HG03108 (cell line): ENCODE results near the gene MFRP.
A peak's percentile ranks its signal among the peaks of the same experiment; 100 is the strongest.
"Not testable (repeated sequence)": the region's sequence is repeated elsewhere in the genome, so short reads cannot be mapped to it uniquely, and the experiment has no call there.

Experiments used
- ATAC-seq: cut with Tn5 transposase; IDR thresholded peaks from one replicate; pipeline ENCODE4 v1.9.1; 2021; ENCODE audit warnings: moderate library complexity; ENCODE audit not compliant: unreplicated experiment

MFRP gene

GRCh38 chr11:119346605-119347004 lies at the start of gene MFRP:
Gene MFRP, minus strand, starts transcription at chr11:119346705. Its CDS starts 192 bp downstream, at chr11:119346513.
- ATAC-seq: no peak

GRCh38 chr11:119391275-119391674 lies 44.8 kb upstream of the MFRP start:
- no peak for ATAC-seq

DNA sequence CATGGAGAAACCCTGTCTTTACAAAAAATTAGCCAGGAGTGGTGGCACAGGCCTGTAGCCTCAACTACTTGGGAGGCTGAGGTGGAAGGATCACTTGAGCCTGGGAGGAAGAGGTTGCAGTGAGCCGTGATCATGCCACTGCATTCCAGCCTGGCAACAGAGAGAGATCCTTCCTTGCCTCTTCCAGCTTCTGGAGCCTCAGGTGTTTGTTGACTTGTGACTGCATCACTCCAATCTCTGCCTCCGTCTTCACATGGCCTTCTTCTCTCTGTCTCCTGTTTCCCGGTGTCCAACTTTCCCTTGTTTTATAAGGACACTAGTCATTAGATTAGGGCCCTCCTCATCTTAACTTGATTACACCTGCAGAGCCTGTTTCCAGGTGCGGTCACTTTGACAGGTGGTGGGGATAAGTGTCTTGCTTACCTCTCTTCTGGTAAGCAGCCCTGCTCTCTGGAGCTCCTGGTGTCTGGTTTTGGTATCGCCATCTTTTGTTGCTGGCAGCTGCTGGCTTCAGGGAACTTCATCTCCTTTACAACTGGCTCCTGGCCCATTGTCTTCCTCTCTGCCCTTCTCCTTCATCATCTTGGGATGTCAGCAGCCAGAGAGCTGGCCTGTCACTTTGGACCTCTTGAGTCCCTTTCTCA lies 43.2 kb upstream of the MFRP start:
- ATAC-seq: no peak

- ATAC-seq: no peak
These were observed 41.6 kb upstream of the MFRP start for GRCh38 chr11:119388103-119388502.

DNA sequence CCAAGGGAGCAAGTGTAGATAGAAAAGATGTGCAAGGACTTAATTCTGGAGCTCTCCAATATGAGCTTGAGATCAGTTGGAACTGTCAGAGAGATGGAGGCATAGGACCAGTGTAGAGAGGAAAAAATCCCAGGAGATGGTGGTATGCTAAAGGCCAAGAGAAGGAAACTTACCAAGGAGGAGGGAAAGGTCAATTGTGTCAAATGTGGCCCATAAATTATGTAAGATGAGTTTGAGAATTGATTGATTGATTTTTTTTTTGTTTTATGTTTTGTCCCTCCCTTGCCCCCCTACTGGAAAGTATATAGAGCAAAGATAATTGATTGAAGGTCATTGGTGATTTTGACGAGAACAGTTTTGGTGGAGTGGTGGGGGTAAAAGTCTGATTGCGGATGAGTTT lies 37.8 kb upstream of the MFRP start:
- ATAC-seq: no peak

DNA sequence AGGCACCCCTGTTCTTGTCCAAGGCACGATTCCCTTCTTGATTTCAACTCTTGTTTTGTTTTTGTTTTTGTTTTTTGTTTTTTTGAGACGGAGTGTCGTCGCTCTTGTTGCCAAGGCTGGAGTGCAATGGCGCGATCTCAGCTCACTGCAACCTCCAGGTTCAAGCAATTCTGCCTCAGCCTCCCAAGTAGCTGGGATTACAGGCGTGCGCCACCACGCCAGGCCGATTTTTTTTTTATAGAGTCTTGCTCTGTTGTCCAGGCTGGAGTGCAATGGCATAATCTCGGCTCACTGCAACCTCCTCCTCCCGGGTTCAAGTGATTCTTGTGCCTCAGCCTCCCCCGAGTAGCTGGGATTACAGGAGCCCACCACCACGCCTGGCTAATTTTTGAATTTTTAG lies 36.0 kb upstream of the MFRP start:
- not testable (repeated sequence) for ATAC-seq

DNA sequence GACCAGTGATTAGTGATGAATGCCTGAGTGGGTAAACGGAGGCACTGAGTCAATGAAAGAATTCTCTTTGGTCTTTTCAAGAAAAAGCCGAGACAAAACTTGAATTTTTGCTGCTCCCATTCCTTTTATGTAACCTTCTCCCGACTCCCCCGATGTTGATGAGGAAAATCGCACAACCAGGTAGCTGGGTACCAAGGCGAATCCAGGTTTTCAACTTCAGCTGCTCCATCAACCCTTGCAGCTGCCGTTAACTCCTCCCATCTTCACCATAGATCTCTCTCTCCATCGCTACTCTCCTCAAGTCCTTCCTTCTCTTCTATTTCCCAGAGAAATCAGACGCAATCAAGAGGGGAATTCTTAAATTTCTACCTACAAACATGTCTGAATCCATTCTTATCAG lies 35.6 kb upstream of the MFRP start:
- no peak for ATAC-seq

DNA sequence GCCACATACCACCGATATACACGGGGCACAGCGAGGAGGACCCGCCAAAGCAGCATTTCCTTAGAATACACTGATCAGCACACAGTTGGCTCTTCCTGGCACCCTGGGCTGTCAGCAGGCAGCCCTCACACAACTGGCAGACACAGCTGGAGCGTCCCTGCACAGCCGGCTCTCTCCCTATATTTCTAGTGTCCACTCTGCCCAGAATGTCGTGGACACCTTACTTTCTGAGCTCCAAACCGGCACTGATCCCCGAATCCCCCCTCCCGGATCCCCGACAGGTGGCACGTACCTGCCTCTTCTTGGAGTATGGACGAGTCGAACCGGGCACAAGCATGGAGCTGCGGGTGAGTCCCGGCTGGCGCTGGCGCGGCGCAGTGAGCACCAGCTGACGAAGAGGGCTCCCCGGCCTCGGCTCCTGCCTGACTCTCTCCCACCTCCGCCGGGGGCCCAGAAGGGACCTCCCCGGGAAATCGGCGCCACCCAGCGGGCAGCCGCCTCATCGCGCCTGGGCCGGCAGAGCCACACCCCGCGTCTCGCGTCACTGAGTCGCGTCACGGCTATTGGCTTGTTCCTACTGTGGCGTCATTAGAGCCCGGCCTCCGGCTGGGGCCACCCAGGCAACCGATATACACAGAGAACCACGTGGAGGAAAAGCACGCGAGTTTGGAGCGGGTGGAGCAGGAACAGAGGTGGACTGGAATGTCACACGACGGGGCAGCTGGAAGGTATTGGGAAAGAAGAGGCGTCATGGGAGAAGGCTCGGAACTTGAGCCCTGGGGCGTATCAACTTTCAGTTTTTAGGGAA lies 34.9 kb upstream of the MFRP start, which contains the start of gene USP2:
TSS of gene USP2 (minus strand) at position 510 of the 808 bp plus-strand sequence. CDS start 8,210 bp downstream, outside the sequence.
- peak; percentile 97 for ATAC-seq

GRCh38 chr11:119380827-119381180 lies 34.3 kb upstream of the MFRP start:
- no peak for ATAC-seq

DNA sequence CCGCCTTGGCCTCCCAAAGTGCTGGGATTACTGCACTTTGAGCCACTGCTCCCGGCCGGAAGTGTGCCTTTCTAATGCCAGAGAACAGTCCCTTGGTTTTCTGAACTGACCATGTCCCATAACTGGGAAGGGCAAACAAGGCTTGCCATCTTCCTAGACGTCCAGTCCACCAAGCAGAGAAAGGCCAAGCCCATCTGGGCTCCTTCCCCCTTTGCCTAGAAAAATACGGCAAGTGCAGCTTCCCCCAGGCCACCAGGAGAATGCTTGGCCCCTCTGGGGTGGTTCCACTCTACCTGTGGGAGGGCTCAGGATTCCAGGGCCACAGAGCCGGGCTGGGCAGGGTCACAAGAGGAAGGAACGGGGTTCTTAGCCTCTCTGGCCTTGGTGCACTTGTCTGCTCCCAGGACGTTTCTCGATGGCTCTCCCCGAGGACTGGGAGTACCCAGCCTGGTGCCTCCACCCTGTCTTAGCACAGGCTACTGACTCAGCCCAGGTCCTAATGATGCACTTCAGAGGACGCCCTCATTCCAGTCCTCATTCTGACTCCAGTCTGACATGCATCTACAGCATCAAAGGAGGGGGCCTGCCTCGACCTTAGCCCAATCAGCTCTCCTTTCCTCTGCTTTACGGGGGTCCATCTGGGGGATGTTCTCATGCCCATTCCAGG lies 33.8 kb upstream of the MFRP start:
- no peak for ATAC-seq

GRCh38 chr11:119378851-119379465 lies 32.5 kb upstream of the MFRP start:
- ATAC-seq: no peak

DNA sequence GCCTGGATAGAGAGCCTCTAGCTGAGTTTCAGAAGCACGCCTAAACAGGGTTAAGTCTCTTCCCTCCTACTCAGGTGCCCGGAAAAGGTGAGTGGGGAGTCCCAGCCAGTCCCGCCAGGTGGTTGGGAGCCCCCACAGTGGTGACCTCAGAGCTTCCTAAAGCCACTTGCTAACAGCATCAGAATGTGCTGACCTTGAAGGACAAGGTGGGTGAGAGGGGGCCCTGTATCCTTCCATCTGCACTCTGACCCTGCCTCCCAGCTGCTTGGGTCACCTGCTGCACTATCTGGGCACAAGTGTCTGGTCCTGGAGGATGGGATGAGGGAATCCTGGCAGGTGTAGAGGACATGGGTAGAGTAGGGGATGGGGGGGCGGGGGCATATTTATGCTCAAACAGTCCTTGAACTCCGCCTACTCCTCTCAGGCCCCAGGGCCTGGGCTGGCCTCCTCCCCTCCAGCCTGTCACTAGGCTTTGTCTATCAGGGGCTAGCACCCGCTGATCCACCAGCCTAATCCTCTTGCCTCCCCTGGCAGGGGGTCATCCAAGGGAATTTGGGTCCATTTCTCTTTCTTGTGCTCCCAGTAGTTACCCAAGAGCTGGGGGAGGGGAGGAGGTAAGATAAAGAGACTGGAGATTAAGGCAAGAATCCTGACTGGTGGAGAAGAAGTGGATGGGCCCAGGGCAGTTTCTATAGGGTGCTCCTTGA lies 31.6 kb upstream of the MFRP start:
- ATAC-seq: no peak

- ATAC-seq: no peak
These were observed 30.8 kb upstream of the MFRP start for GRCh38 chr11:119377112-119377901.

DNA sequence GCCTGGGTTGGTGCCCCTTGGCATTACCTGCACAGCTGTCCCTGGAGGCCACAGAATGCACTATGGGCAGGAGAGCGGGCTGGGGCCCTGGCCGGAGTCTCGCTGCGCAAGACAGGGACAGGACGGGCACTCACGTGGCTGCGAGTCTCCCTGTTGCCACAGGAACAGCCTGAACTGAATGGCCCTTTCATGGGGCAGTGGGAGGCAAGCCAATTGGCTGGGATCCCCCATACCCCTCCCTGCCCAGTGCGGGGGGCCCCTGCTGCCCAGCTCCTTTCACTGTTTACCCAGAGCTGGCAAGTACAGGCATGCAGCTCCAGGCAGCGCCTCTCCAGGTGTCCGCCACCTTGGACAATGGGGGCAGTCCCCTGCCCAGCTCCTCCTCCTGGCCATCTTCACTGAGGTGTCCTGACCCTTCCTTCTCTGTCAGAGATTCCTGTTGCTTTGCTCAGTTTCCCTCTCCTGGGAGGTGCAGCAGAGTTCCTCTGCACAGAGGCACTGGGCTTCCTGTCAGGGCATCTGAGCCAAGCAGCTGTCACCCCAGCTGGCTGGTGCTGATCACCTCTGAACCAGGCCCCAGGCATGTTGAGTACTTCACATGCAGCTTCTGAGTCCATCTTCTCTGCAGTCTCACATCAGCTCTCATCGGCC lies 29.8 kb upstream of the MFRP start:
- no peak for ATAC-seq

DNA sequence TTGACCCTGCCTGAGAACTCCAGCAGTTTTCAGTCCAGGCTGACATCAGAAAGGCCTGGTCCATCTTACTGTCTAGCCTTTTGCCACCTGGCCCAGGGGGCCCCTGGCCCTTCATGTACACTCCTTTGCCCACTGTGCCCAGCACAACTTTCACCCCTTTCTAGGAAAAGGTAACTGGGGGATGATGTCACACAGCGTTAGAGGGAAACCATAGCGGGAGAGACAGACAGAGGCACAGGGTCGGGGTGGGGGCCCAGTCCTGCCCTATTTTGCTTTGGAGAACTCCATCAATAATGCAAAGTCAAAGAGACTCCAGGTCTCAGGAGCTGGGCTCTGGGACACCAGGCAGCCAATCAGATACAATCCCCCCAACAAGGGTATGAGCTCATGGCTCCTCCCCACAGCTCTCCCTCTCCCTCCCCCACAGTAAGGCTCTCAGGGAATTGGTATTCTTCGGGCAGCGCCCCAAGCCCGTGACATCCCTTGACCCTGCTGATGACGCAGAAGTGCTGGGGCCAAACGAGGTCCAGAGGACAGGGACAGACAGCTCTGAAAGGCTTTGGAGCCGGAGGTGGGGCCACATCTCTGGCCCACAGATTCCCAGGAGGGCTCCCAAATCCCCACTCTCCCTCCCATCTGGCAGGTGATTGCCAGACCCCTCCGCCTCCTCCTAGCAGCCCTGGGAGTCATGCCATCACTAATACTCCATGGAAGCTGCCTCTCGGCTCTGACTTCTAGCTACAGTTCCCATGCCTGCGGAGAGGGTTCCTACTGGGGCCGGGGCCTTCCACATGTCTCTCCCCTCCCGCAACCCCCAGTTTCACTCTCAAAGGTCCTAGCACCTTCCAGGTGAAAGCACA lies 29.1 kb upstream of the MFRP start:
- no peak for ATAC-seq

- no peak for ATAC-seq
These were observed 28.3 kb upstream of the MFRP start for GRCh38 chr11:119374632-119375336.

- no peak for ATAC-seq
These were observed 27.6 kb upstream of the MFRP start for GRCh38 chr11:119373921-119374631.
